ENCODE results near the gene AIFM2.
"Not testable (repeated sequence)": the region's sequence is repeated elsewhere in the genome, so short reads cannot be mapped to it uniquely, and the experiment has no call there.

Gene AIFM2

DNA sequence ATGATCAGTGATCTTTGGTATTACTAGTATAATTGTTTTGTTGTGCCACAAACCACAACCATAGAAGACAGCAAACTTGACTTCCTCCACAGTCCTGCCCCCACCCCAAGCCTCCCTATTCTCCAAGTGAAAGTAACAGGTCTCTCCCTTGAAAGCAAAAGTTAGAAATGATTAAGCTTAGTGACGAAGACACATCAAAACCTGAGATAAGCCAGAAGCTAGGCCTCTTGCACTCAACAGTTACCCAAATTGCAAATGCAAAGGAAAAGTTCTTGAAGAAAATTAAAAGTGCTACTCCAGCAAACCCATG lies 30.2 kb upstream of the AIFM2 start:
- peak overlapping the region; percentile 56 to 79 for H3K4me3 Mint-ChIP-seq
- ATAC-seq (replicated peaks) (peak; percentile 92), DNase-seq (peak; percentile 34 to 56 (median 47))
- peaks cover 31 to 64% of the 10 kb centered on the region in 2 donors for H3K4me1 Mint-ChIP-seq (ENCODE audit: low read depth in 2 of 2)
- peaks cover 70% of the 10 kb centered on the region for H3K36me3 Mint-ChIP-seq (ENCODE audit: insufficient read depth)
- H3K9me3 Mint-ChIP-seq, result no peaks in the 10 kb centered on the region
- no peaks in the 10 kb centered on the region for H3K27me3 Mint-ChIP-seq
- H3K27ac Mint-ChIP-seq, result peak overlapping the region; percentile 55 to 94

GRCh38 chr10:70162151-70162891 lies 29.7 kb upstream of the AIFM2 start:
- Mint-ChIP-seq H3K27ac (peak overlapping the region; percentile 55 to 94), H3K9me3 (no peaks in the 10 kb centered on the region), H3K36me3 (ENCODE audit: insufficient read depth) (peaks cover 75% of the 10 kb centered on the region), H3K4me3 (peak overlapping the region; percentile 56 to 79), H3K4me1 (ENCODE audit: low read depth in 2 of 2) (peaks cover 30 to 61% of the 10 kb centered on the region in 2 donors), H3K27me3 (no peaks in the 10 kb centered on the region)
- ATAC-seq (replicated peaks) (no peak), DNase-seq (no peak)

DNA sequence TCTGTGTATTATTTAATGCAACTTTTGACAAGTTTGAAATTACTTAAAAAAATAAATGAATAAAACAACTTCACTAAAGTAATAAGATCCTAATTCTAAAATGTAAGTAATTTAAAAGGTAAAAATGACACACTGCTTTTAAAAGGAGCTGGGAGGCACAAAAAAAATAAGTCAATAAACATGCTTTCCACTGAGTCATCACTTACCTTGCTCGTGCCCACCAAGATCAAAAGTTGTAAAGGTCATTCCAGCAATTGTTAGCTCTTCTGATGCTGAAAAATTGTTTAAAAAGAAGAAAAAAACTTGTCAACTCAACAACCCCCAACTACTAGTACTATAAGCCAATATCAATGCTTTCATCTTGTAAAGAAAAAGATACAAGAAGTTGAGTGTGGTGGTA lies 28.2 kb upstream of the AIFM2 start:
- Mint-ChIP-seq H3K4me3 (no peak overlapping the region), H3K27me3 (no peaks in the 10 kb centered on the region), H3K27ac (peak overlapping the region in 1 of 2 donors; percentile 94), H3K4me1 (ENCODE audit: low read depth in 2 of 2) (peaks cover 28 to 56% of the 10 kb centered on the region in 2 donors), H3K9me3 (no peaks in the 10 kb centered on the region), H3K36me3 (ENCODE audit: insufficient read depth) (peaks cover 80% of the 10 kb centered on the region)
- DNase-seq (no peak), ATAC-seq (replicated peaks) (no peak)

DNA sequence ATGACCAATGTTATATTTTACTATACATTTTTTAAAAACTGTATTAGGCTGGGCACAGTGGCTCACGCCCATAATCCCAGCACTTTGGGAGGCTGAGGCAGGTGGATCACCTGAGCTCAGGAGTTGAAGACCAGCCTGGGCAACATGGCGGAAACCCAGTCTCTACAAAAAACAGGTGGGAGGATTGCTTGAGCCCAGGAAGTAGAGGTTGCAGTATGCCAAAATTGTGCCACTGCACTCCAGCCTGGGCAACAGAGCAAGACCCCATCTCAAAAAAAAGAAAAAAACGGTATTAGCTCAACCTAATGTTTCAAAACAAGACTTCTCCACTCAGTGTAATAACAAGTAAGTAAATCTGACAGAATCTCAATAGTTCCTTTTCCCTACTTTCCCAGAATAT lies 26.7 kb upstream of the AIFM2 start:
- peaks cover 33 to 60% of the 10 kb centered on the region in 2 donors for H3K4me1 Mint-ChIP-seq (ENCODE audit: low read depth in 2 of 2)
- not testable (repeated sequence) for H3K27me3 Mint-ChIP-seq; ATAC-seq (replicated peaks); H3K9me3 Mint-ChIP-seq; H3K4me3 Mint-ChIP-seq; DNase-seq
- peak overlapping the region in 1 of 2 donors; percentile 78 for H3K27ac Mint-ChIP-seq
- H3K36me3 Mint-ChIP-seq (ENCODE audit: insufficient read depth), result peaks cover 82% of the 10 kb centered on the region

DNA sequence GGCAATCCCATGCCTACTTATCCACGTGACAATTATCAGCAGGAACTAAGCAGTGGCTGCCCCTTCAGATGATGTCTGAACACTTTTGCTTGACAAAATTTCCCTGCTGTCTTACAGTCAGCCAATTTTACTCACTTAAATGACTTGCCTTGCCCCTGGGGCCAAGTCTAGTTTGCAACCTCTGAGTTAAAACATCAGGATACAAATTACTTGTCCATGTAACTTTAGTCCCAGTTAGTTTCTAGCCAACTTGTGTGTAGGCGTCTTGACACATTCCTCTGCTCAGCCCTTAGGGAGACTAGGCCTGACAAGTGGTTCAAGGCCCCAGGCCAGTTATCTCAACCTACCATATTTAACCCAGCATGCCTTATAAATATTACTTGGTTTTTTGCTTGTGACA lies 25.5 kb upstream of the AIFM2 start:
- no peak for ATAC-seq (replicated peaks)
- H3K27ac Mint-ChIP-seq, result no peak overlapping the region
- no peak for DNase-seq
- no peak overlapping the region for H3K4me3 Mint-ChIP-seq
- H3K36me3 Mint-ChIP-seq (ENCODE audit: insufficient read depth), result peaks cover 95% of the 10 kb centered on the region
- no peaks in the 10 kb centered on the region for H3K27me3 Mint-ChIP-seq
- peaks cover 22 to 51% of the 10 kb centered on the region in 2 donors for H3K4me1 Mint-ChIP-seq (ENCODE audit: low read depth in 2 of 2)
- H3K9me3 Mint-ChIP-seq, result no peaks in the 10 kb centered on the region

DNA sequence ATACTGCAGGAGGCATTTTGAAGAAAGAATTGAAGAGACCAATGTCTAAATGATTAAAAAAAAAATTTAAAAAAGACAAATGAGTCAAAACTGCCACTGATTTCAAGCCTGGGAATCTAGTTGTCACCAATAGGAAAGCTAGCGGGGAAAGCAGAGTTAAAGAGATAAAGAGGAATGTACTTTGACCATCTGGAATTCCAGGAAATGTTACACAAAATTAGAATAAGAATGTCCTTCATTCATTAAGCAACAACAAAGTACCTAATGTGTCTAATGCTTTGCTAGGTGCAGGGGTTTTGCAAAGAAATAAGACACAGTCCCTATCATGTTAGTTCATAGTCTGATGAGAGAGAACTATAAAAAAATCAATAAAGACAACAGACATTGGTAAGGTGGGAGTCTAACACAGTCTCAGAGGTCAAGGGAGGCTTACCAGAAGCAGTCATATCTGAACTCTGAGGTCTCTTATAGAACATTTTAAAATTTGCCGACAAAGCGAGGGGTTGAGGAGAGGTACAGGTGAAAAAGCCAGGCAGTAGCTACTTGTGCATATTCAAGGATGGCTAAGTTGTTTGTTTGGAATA lies 22.7 kb upstream of the AIFM2 start:
- Mint-ChIP-seq H3K4me3 (no peak overlapping the region), H3K9me3 (no peaks in the 10 kb centered on the region), H3K4me1 (ENCODE audit: low read depth in 2 of 2) (peaks cover 11 to 31% of the 10 kb centered on the region in 2 donors), H3K27ac (peak overlapping the region in 1 of 2 donors; percentile 13), H3K27me3 (no peaks in the 10 kb centered on the region), H3K36me3 (ENCODE audit: insufficient read depth) (peaks cover 98% of the 10 kb centered on the region)
- DNase-seq, result no peak
- no peak for ATAC-seq (replicated peaks)

- Mint-ChIP-seq H3K36me3 (ENCODE audit: insufficient read depth) (peaks cover 68% of the 10 kb centered on the region), H3K4me3 (no peak overlapping the region), H3K9me3 (no peaks in the 10 kb centered on the region), H3K27me3 (no peaks in the 10 kb centered on the region), H3K4me1 (ENCODE audit: low read depth in 2 of 2) (peaks cover 17 to 23% of the 10 kb centered on the region in 2 donors), H3K27ac (no peak overlapping the region)
- no peak for DNase-seq
- no peak for ATAC-seq (replicated peaks)
Observed at GRCh38 chr10:70148516-70148915, 15.9 kb upstream of the AIFM2 start.

GRCh38 chr10:70147259-70147625 lies 14.6 kb upstream of the AIFM2 start:
- H3K27me3 Mint-ChIP-seq, result no peaks in the 10 kb centered on the region
- H3K4me3 Mint-ChIP-seq, result peak overlapping the region; percentile 82
- DNase-seq (no peak), ATAC-seq (replicated peaks) (no peak)
- peaks cover 55% of the 10 kb centered on the region for H3K36me3 Mint-ChIP-seq (ENCODE audit: insufficient read depth)
- peaks cover 24 to 27% of the 10 kb centered on the region in 2 donors for H3K4me1 Mint-ChIP-seq (ENCODE audit: low read depth in 2 of 2)
- H3K9me3 Mint-ChIP-seq, result no peaks in the 10 kb centered on the region
- peak overlapping the region in 1 of 2 donors; percentile 85 for H3K27ac Mint-ChIP-seq

- H3K36me3 Mint-ChIP-seq (ENCODE audit: insufficient read depth), result peaks cover 49% of the 10 kb centered on the region
- no peaks in the 10 kb centered on the region for H3K9me3 Mint-ChIP-seq
- DNase-seq (peak; percentile 89 to 92 (median 91)), ATAC-seq (replicated peaks) (peak; percentile 76)
- peak within 1 kb of the TSS; percentile 82 for H3K4me3 Mint-ChIP-seq
- H3K4me1 Mint-ChIP-seq (ENCODE audit: low read depth in 2 of 2), result peaks cover 24 to 27% of the 10 kb centered on the region in 2 donors
- peak within 1 kb of the TSS; percentile 72 to 85 for H3K27ac Mint-ChIP-seq
- H3K27me3 Mint-ChIP-seq, result no peaks in the 10 kb centered on the region
Observed at GRCh38 chr10:70146489-70147258, 14.0 kb upstream of the AIFM2 start, which contains the start of gene TYSND1. Gene TYSND1 (minus strand): TSS chr10:70146700. CDS start chr10:70146586, 114 bp downstream.

DNA sequence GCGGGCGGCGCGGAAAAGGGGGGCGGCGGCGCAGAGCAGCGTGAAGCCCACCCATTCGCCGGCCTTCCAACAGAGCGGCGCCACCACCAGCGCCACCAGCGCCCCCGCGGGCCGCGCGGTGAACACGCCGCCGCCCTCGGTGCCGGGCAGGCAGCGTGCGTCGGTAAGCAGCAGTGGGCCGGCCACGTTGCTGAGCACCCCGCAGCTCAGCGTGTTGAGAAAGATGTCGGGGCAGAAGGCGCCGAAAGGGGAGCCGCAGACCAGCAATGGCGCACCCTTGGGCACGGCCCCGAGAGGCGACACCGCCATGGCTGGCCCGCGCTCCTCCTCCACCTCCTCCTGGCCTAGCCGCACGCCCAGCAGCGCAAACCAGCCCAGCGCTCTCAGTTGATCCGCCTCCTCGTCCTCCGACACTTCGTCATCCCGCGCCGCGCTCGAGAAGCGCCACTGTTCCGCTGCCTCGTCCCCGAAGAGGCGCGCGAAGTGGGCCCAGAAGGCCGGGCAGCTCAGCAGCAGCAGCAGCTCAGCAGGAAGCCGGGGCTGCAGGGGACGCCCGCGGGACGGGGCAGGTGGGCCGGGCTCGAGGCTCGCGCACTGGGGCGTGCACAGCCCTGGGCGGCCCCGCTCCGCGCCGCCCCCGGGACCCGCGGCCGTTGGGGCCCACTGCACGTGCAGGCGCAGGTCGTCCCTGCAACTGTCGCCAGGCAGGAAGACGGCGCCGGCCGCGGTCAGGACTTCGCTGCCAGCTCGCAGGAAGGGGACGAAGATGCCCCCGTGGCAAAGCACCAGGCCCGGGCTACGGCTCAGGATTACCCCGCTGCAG lies 13.3 kb upstream of the AIFM2 start:
- peaks cover 24 to 27% of the 10 kb centered on the region in 2 donors for H3K4me1 Mint-ChIP-seq (ENCODE audit: low read depth in 2 of 2)
- H3K36me3 Mint-ChIP-seq (ENCODE audit: insufficient read depth), result peaks cover 41% of the 10 kb centered on the region
- peak overlapping the region; percentile 82 for H3K4me3 Mint-ChIP-seq
- no peaks in the 10 kb centered on the region for H3K9me3 Mint-ChIP-seq
- DNase-seq, result peak; percentile 69 to 77 (median 71)
- ATAC-seq (replicated peaks), result peak; percentile 63
- peak overlapping the region; percentile 72 to 85 for H3K27ac Mint-ChIP-seq
- H3K27me3 Mint-ChIP-seq, result no peaks in the 10 kb centered on the region

GRCh38 chr10:70145166-70145665 lies 12.6 kb upstream of the AIFM2 start:
- no peak for ATAC-seq (replicated peaks)
- H3K9me3 Mint-ChIP-seq, result no peaks in the 10 kb centered on the region

DNA sequence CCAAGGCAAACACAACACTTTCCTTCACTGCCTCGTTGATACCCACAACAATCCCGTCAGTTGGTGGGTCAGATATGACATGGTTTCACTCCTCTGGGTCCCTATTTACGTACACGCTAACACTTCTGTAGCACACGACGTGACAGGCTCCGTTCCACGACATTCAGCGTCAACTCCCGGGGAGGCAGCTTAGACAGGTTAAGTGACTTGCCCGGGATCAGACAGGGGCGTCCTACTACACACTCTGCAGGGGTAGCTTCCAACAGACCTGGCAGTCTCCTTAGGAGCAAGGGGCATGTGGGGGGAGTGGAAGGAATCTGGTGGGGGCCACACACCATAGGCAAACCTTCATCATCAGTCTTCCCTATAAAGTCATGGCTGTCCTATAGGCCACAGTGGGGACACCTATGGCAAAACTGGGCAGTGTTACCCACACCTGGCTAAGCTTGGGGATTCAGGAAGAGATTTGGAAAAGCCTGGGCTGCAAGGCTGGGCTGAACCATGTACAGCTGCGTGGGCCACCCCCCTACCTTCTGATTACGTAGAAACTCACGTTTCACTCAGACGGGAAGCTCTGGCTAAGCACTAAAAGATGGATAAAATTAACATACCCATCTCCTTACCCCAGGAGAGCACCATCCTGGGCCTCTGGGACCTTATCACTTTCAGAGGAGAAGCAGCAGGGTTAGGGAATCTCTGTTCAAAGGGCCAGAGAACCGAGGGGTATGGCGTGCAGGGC lies 11.9 kb upstream of the AIFM2 start:
- Mint-ChIP-seq H3K9me3 (no peaks in the 10 kb centered on the region), H3K4me3 (peak overlapping the region; percentile 82), H3K27ac (peak overlapping the region; percentile 58 to 81), H3K4me1 (ENCODE audit: low read depth in 2 of 2) (peaks cover 27 to 31% of the 10 kb centered on the region in 2 donors), H3K27me3 (no peaks in the 10 kb centered on the region), H3K36me3 (ENCODE audit: insufficient read depth) (peaks cover 33% of the 10 kb centered on the region)
- ATAC-seq (replicated peaks) (no peak), DNase-seq (no peak)

More at GRCh38 chr10:70145166-70145665, 12.6 kb upstream of the AIFM2 start:
- no peak for DNase-seq
- H3K36me3 Mint-ChIP-seq (ENCODE audit: insufficient read depth), result peaks cover 35% of the 10 kb centered on the region
- H3K27me3 Mint-ChIP-seq, result no peaks in the 10 kb centered on the region
- peaks cover 27% of the 10 kb centered on the region in 2 donors for H3K4me1 Mint-ChIP-seq (ENCODE audit: low read depth in 2 of 2)
- H3K4me3 Mint-ChIP-seq, result peak overlapping the region; percentile 82
- peak overlapping the region; percentile 58 to 81 for H3K27ac Mint-ChIP-seq

Measured in effector memory CD8-positive, alpha-beta T cell (primary cell).